22Rv1 (cell line): ENCODE results near the gene IBTK.

Source experiments
- ZFX ChIP-seq: fragments of 450-650 bp; IDR thresholded peaks from 2 replicates; pipeline ENCODE4 v1.6.1; 2017; ENCODE audit warnings: antibody characterized with exemption, borderline replicate concordance
- TF ChIP-seq, protein P1 (sequence below): fragments of 450-650 bp; IDR thresholded peaks from 2 replicates; pipeline ENCODE4 v1.5.1; 2017; ENCODE audit warnings: mild to moderate bottlenecking

DNA sequence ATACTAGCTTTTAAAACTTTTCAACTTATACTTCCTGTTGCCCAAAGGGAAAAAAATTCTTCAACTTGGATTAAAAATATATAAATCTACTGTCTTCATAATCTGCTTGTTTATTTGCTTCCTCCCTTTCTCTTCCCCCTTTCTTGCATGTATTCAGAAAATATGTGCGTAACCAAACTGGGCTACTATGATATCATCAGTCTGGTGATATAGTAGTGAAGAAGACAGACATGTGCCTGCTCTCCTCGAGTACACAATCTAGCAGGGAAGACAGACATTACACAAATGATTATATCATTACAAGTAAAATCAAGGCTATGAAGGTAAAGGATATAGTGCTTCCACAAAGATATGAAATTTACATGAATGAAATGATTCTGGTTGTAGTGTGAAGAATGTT lies 31.0 kb downstream of the IBTK start:
- TF ChIP-seq, protein P1, sequence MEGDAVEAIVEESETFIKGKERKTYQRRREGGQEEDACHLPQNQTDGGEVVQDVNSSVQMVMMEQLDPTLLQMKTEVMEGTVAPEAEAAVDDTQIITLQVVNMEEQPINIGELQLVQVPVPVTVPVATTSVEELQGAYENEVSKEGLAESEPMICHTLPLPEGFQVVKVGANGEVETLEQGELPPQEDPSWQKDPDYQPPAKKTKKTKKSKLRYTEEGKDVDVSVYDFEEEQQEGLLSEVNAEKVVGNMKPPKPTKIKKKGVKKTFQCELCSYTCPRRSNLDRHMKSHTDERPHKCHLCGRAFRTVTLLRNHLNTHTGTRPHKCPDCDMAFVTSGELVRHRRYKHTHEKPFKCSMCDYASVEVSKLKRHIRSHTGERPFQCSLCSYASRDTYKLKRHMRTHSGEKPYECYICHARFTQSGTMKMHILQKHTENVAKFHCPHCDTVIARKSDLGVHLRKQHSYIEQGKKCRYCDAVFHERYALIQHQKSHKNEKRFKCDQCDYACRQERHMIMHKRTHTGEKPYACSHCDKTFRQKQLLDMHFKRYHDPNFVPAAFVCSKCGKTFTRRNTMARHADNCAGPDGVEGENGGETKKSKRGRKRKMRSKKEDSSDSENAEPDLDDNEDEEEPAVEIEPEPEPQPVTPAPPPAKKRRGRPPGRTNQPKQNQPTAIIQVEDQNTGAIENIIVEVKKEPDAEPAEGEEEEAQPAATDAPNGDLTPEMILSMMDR, result no peak
- TF ChIP-seq ZFX, result no peak
